HG02852 (cell line): ENCODE measurements around the gene SOX6.

Source experiments
- ATAC-seq: cut with Tn5 transposase; IDR thresholded peaks from one replicate; pipeline ENCODE4 v1.9.1; 2021; ENCODE audit warnings: mild to moderate bottlenecking, moderate library complexity; ENCODE audit not compliant: unreplicated experiment

The SOX6 gene

DNA sequence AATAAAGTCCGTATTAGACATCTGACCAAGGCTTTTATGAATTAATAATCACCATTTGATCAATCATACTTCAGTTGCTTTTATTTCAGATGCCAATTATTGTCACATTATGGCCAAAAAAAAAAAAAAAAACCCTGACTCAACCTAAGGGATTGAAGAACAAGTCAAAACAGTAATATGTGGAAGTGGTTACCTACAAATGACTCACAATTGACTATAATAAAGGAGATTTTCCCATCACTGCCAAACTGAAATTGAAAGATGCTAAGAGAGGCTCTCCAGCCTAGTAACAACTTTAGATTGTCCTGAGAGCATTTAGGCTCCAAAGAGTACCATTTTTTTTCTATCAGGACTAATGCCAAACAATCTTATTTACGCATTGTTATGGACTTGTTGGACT, 35.2 kb downstream of the SOX6 start:
- no peak for ATAC-seq

DNA sequence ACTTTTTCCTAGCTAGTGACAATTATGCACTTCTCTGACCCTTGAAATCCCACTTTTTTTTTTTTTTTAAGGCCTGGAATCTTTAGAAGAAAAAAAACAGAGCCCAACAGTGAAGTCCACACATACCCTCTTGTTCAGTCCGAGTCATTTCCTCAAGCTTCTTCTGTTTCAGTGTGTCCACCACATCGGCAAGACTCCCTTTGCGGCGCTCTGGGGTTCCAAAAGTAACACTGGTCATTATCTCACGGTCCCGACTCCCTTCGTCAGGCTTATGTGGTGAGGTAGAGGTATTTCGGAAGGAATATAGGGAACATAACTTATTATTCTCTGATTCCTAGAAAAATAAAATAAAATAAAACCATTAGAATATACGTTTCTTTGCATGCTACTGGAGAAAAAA, 38.0 kb downstream of the SOX6 start:
- ATAC-seq: no peak

DNA sequence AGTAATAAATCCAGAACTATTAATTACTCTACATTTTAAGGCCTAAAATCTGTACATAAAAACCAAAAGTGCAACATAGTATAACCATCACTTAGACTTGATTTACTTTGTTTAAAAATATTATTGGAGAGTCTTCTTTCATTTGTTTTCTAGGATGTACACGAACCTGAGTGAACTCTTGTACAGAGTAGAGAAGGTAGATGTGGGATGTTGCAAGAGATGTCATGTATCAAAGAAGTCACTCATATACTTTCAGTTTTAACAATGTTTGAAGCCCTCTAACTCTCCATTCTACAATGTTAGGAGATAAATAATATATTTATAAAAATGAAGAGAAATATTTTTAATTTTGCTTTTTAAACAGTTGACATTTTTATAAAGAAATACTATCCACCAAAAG, 38.6 kb downstream of the SOX6 start:
- ATAC-seq: no peak

DNA sequence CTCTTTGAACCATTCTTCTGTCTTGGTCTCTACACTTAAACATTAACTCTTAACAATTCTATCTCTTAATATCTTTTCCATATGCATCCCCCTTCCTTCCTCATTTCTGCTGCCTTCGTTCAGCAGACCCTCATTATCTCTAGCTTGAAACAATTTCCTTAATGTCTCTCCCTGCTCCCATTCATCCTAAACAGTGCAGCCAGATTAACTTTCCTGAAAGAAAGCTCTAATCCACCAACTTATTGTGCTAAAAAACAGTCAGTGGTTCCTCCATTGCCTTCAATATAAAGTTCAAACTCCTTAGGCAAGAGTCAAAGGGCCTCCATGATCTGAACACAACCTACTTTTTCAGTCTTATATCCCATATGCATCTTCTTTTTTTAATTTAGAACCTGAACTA, 42.5 kb downstream of the SOX6 start:
- no peak for ATAC-seq

DNA sequence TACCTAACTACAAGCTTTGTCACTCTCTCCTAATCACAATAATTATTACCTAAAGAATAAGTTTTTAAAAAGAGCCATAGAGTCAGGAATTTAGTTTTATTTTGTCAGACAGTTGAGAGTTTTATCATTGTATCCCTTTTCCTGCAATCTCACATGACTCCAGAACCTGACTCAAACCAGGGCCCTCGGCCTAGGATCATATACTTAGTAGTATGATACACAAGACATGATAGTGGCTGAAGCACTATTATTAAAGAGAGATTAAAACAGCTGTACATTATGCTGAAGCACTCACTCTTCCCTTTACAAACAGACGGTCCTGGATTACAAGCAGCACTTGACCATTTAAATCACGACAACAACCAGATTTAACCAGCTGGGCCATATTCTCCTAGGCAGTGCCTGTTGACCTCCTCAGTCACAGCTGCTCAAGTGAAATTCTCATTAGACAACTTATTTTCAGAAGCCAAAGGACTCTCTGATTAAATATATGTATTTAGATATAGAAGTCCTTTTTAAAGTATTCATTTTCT, 44.0 kb downstream of the SOX6 start:
- no peak for ATAC-seq

DNA sequence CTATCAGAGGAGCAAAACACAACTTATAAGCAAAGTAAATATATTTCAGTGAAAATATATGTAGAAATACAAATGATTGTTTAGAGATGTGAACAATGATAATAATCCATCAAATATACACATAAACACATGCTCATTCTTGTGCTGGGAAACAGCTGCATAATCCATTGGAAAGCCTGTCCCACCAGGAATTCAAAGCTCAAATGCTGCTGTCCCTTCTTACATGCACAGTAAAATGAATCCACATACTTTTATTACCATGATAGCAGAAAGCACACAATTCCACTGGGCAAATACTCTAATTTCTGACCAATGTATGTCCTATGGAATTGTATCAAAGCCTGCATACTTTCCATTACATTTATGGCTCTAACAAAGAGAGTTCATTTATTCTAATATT, 44.5 kb downstream of the SOX6 start:
- ATAC-seq: no peak

DNA sequence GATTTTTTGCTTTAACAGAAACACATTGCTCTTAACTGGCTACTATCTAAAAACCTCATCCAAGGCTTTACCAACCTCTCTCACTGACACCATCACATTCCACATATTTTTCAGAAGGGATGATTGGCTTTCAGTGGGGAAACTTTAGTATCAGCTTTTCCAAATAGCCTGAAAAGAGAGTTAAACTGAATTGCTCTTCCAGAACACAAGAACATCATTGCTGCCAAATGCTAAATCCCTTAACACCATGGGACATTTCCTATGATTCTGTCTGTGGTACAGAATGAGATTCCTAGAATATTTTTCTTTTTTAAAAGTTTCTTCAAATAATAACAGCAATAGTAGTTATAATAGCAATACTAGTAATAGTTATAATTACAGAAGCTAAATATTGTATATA, 45.4 kb downstream of the SOX6 start:
- no peak for ATAC-seq

DNA sequence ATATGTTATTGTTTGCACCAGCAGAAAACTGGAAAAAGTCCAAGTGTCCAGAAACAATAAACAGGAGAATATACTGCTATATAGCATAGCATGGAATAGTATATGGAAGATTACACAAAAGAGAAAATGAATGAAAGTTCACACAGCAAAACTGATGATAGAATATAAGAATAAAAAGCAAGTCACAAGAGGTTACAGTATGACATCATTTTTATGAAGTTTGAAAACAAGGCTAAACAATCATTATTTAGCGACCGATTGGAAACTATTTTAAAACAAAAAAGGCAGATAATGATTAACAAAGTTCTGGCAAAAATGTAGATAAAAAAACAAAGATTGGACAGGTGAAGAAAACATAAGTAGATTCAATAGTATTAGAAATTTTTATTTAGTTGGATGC, 47.1 kb downstream of the SOX6 start:
- ATAC-seq: no peak

DNA sequence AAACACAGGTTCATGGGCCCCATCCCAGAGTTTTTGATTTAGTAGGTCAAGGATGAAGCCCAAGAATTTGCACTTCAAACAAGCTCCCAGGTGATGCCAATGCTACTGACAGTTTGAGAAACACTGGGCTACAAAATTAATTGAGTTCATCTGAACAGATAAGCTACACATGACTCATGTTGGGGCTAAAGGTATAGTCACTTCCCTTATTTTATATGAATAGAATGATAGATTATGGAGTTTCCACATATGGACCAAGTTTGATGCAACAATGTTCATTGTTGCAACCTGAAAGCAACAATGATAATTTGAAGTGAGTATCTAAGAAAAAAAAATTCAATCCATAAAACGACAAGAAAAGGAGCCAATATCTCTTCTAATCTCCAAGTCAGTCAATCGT, 54.9 kb downstream of the SOX6 start:
- ATAC-seq: no peak

DNA sequence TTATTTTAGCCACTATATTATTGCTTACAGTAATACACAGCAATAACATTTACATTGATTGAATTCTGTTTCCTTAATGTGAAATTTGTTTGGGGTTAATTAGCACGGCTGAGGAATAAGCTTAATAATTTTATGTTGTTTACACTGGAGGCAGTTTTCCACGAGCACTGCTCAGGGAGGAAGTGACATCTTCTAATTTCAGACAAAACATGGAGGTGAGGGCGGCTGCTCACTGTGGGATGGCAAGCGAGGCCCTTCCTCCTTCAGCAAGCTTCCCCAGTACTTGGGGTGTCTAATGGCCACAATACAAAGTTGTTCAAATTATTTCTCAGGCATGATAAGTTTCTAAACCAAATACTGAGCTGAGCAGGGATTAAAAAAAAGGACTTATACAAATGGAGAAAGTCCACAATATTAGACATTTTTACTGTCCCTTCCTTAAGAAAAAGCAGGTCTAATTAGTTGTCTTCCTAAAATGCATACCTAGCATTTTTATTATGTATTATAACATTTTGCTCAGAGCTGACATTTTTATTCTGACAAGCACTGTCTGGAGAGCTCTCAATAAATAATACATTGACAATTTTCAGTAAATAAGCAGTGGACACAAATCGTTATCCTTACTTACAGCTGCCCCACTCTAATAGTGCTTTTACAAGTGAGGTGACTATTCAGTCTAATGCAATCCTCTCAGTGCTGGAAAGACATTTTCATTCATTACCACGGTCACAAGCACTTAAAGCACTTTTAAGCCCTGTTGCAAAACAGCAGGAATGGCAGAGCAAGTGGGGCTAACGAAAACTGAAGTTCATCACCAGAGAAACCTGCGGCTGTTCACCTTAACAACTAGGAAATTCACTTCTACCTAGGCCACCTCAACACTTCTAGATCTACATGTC, 56.2 kb downstream of the SOX6 start:
- ATAC-seq: no peak

DNA sequence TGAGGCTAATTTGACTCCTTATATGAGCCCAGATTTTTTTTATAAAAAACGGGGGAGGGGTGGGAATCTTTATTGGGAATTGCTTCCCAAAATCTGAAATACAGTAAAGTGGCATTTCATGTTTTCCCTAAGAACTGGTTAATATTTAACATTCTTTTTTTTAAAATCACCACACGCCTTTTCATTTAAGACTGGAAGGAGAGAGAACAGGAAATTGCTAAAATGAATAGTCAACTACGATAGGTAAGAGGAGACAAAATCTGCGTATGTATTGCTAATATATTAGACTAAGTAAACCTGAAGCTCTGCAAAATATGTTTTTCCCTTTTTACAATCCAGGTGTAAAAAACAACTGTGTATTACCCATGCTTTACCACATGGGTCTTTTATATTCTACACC, 57.0 kb downstream of the SOX6 start:
- ATAC-seq: no peak

DNA sequence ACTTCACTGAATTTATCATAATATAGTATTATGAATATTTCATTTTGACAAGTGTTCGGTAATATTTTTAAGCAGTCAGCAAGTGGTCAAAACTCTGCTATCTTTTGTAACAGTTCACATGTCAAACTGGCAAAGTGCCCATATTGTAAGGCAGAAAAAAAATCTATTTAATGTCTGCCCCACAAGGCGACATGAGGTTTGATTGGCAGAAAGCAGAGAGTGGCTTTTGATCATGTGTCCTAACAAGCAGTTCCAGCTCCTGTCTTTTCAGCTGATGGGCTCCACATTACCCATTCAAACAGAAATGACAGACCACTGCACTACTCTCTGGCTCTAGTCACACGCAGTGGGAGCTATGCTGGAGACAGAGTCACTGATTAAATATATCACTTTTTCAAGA, 59.0 kb downstream of the SOX6 start:
- no peak for ATAC-seq

DNA sequence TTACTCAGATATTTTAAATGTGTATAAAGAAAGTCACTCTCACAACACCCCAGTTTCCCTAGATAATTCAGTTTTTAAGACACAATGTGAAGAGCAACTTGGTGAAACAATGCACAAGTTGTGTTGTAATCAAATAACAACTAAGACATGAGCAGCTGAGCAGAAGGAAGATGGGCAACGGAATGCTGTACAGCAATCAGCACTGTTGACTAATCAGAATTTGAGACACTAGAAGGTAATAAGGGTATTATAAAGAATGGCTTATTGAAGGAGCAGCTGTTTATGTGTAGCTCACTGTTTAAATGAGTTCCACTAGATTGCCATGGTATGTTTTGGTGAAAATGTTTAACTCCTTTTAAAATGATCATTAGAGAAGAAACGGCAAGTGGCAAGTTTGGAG, 60.1 kb downstream of the SOX6 start:
- no peak for ATAC-seq

DNA sequence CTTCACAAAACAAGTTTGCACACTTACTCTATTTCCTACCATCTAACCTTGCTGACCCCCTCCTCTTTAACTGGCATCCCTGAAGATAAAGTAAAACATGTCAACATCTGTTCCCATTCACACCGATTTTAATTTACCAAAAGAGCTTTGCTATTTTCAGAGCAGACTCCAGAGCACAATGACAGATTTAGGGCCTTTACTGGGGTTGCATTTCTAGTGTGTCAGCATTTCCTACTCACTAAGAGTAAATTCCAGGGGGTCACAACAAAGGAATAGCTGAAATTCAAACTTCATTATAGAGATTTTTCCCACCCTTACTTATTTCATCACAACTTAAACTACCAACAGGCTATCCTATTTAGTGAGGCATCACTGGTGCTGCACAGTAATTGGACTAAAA, 60.8 kb downstream of the SOX6 start:
- ATAC-seq: no peak

DNA sequence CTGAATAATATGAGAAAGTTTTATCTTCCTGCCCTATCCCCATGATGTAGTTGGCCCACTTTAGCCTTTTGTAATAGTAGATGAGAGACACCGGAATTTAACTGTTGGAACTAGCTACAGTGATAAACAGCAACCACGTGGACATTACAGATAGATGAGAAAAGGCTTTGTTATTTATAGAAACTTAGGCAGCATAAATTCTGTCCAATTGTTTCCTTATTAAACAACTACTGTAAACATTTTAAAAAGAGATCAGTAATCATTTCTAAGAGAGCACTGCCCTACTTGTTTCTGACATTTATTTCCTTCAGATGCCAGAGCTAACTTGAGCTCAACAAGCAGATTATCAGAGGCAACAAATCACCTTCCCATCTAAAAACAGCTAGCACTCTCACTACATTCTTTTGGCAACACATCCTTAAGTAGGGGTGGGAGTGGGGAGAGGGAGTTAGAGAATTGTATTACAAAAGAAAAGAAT, 63.1 kb downstream of the SOX6 start:
- ATAC-seq: no peak

DNA sequence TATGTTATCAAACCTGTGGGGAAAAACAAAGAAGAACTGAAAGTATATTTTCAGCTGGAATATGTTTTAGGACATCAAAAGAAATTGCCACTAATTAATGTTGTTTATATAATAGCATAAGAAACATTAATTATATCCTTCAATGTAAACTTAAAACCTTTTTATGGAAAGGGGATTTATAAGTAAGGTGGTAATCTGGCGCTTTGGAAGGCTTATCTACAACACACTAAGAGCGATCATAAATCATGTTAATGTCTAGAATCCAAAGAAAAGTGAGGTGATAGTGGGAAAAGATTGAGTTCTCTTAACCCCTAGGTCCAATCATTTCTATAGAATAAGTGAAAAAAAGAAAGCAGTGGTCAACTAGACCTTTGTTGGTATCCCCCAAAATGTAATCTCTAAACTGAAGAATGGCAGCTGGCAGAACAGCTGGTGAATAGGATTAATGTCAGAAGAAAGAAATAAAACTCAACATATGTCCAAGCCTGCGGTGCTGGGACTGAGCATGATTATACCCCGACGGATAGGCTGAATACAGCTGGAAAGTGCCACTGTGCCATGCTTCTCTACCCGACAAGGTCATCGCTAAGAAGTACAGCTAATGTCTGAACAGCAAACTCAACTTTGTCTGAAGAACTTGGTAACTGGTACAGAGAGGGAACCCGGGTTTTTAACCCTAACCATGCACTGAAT, 64.0 kb downstream of the SOX6 start:
- no peak for ATAC-seq

DNA sequence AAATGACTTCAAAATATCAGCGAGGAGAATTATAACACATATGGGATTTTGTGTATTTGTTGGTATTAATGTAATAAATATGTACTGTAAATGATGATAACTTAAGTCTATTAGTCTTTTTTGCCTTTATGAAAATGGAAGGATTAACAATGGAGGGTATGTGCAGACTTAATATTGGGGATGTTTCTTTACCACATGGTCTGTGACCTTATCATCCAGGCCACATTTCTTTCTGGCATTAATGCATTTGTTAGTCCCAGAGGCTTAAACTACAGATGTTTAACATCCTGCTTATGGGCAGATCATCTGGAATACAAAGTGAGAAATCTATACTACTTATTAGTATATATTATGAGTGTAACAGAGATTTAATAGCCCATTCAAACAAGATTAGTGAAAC, 64.6 kb downstream of the SOX6 start:
- ATAC-seq: no peak

DNA sequence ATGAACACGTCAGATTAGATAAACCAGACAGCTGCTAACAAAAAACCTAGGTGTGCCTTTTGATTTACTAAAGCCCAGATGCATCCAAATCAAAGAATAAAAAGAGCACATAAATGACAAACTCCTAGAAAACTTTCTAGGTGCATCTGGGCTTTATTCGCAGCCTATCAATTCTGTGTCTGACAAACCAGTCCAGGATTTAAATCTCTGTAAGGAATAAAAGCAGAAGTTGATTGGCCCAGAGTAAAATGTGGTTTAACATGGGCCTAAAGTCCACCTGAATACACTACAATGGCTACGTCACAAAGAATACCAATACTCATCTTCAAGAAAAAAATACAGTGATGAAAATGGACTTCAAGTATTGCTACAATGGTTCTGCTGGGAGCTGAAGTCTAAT, 66.8 kb downstream of the SOX6 start:
- no peak for ATAC-seq

DNA sequence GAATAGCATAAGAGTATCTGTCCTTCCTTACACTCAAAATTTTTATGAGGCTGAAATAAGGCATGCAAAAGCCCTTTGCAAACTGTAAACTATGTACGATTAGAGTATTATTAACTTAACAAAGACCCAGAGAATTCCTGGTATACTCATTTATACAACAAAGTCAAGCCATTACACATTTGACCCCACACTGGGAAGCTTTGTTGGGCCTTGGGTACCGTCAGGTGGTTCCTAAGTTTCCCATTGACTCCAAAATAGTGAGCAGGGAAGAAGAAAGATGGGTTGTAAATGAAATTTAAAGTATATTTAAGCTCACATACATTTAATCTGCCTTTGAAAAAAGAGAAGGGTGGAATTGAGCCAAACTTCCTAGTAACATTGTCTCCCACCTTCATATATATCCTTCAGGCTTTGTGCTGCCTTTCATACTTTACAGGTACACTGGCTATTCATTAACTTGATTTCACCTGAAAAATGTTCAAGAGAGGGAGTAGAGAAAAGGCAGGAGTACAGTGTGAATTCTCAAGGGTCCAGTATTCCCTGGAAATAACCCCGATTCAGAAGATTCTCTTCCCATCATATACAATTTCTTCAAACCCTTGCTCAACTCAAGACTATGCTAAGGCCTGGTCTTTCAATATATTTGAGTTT, 68.6 kb downstream of the SOX6 start:
- no peak for ATAC-seq

DNA sequence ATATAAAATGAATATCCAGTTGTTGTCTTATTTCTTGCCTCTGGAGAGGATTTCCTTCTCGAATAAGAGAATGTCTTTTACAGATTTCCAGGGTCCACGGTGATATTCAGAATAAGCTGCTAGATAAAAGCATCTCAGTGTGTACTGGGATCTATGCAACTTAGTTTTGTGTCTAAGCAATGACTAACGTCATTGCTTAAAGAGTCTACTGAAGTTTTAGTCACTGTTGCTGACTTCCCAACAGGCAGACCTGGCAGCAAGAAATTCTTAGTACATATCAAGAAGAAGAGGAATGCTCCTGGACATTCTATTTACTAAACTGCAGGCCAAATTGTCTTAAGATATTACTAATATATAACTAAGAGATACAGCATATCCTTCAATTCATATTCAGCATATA, 70.3 kb downstream of the SOX6 start:
- ATAC-seq: no peak

DNA sequence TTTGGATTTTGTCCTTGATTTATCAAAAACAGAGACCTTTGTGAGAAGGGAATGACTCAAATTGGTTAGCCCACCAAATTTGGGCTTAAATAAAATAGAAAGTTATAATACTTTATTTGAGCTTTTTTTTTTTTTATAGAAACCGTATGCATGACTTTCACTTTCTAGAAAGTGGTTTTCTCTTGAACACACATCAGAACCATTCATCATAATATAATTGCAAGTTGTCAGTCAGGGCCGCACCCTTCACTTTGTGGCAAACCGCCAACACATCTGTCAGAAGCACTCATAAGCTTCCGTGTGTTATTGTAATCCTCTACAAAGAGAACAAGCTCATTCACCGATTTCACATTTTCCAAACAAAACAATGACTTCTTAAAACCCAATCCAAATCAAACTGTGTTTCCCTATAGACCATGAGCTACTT, 76.1 kb downstream of the SOX6 start:
- ATAC-seq: no peak

DNA sequence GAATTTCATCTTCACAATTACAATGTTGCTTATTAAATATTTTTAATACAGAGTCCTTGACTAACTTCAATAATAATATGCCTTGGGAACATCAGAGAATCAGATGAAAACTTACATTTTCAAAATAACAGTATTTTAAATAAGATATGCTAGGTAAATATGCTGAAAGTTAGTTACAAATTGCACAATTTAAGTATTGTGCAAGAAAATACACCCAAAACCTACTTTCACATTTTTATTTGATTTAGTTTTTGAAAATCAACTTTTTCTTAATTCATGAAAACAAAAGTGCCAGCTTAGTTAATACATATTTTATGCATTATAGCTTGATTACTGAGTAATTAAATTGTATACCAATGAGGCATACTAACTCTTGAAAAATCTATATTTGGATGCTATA, 76.8 kb downstream of the SOX6 start:
- no peak for ATAC-seq
